Thyroid gland (tissue), 4 donors: ENCODE results near the gene NBEAL2. TPM values are rescaled to one million over a fixed set of nuclear protein-coding genes. Genes with fewer than 3 reads are reported as not detected.
A peak's percentile ranks its signal among the peaks of the same experiment; 100 is the strongest.

Experiments used
- DNase-seq, 2 donors: peaks; one replicate each; pipeline ENCODE4 v3.0.0-alpha.2; 2019
- H3K27ac ChIP-seq, 3 donors: fragments of 200-600 bp; sonication (generic); 1 replicate in 2 of 3; 2 replicates in 1 of 3; pipeline ENCODE4 v1.5.1; 2016 to 2019; ENCODE audit warnings: mild to moderate bottlenecking in 1 of 3, moderate library complexity in 1 of 3
- H3K27me3 ChIP-seq: fragments of 200-600 bp; sonication (generic); one replicate; pipeline ENCODE4 v1.5.1; 2019
- H3K36me3 ChIP-seq, 2 donors: fragments of 200-600 bp; sonication (generic); one replicate each; pipeline ENCODE4 v1.5.1; 2016 to 2019
- H3K4me1 ChIP-seq, 2 donors: fragments of 200-600 bp; sonication (generic); one replicate each; pipeline ENCODE4 v1.5.1; 2017 to 2019
- H3K4me3 ChIP-seq, 3 donors: fragments of 200-600 bp; sonication (generic); replicated peaks in 1 of 3; 1 replicate in 2 of 3; 2 replicates in 1 of 3; pipeline ENCODE4 v1.5.1; 2016; ENCODE audit warnings: mild to moderate bottlenecking in 1 of 3
- H3K9me3 ChIP-seq: fragments of 200-600 bp; sonication (generic); one replicate; pipeline ENCODE4 v1.5.1; 2017
- POLR2A ChIP-seq, 2 donors: fragments of 450-650 bp; IDR thresholded peaks; one replicate each; pipeline ENCODE4 v1.6.1; 2017; ENCODE audit warnings: antibody characterized with exemption in 2 of 2, mild to moderate bottlenecking in 2 of 2, moderate library complexity in 1 of 2
- WGBS, 2 donors: methylation state at CpG; one replicate each; pipeline ENCODE4 v1.1.5; 2017; 5-methylcytosine and 5-hydroxymethylcytosine counted together
- intact Hi-C: fragments of 100-400 bp; cut with DNase I; formaldehyde crosslinking; loops from one replicate; pipeline ENCODE4 v1.15.1; 2023
- total RNA-seq, 4 donors: library from RNA; depleted of rRNA; stranded (reverse); fragments of >200 nt; gene quantifications; one replicate each; pipeline ENCODE4 v1.2.3, GENCODE V29; 2016
- TF ChIP-seq, protein P1 (sequence below), 6 experiments: fragments of 200-600 bp in 3 of 6; fragments of 450-650 bp in 3 of 6; sonication (generic) in 3 of 6; IDR thresholded peaks; one replicate each; pipeline ENCODE4 v1.5.1; 2016 to 2019; ENCODE audit warnings: antibody characterized with exemption in 6 of 6, mild to moderate bottlenecking in 2 of 6, inconsistent platforms in 1 of 6, moderate library complexity in 1 of 6

NBEAL2 gene
- total RNA-seq, 4 donors from 2014 or later = 19.4 to 38.6 (median 27.5) TPM

- no peaks in the 10 kb centered on the region for H3K36me3 ChIP-seq
- peaks cover 71 to 85% of the 10 kb centered on the region in 2 donors for H3K4me1 ChIP-seq
- peak; percentile 79 to 82 for DNase-seq
- no peak overlapping the region for H3K4me3 ChIP-seq
- peak overlapping the region; percentile 74 to 87 (median 78) for H3K27ac ChIP-seq
- intact Hi-C loops = loop anchor here (5.0 kb wide), 1 partner anchor 38 kb away; no protein-coding TSS in a partner anchor
- WGBS, 2 donors = 49 to 53% methylated on average over 6 of the region's 6 CpGs
- H3K9me3 ChIP-seq = no peaks in the 10 kb centered on the region
- H3K27me3 ChIP-seq = no peaks in the 10 kb centered on the region
- TF ChIP-seq POLR2A (IDR thresholded peaks at IDR 0.05) = peak in 1 of 2 donors; percentile 41
- TF ChIP-seq, protein P1, sequence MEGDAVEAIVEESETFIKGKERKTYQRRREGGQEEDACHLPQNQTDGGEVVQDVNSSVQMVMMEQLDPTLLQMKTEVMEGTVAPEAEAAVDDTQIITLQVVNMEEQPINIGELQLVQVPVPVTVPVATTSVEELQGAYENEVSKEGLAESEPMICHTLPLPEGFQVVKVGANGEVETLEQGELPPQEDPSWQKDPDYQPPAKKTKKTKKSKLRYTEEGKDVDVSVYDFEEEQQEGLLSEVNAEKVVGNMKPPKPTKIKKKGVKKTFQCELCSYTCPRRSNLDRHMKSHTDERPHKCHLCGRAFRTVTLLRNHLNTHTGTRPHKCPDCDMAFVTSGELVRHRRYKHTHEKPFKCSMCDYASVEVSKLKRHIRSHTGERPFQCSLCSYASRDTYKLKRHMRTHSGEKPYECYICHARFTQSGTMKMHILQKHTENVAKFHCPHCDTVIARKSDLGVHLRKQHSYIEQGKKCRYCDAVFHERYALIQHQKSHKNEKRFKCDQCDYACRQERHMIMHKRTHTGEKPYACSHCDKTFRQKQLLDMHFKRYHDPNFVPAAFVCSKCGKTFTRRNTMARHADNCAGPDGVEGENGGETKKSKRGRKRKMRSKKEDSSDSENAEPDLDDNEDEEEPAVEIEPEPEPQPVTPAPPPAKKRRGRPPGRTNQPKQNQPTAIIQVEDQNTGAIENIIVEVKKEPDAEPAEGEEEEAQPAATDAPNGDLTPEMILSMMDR (IDR thresholded peaks at IDR 0.05) = no peak
Observed at GRCh38 chr3:46965151-46965550, 14.3 kb upstream of the NBEAL2 start.

DNA sequence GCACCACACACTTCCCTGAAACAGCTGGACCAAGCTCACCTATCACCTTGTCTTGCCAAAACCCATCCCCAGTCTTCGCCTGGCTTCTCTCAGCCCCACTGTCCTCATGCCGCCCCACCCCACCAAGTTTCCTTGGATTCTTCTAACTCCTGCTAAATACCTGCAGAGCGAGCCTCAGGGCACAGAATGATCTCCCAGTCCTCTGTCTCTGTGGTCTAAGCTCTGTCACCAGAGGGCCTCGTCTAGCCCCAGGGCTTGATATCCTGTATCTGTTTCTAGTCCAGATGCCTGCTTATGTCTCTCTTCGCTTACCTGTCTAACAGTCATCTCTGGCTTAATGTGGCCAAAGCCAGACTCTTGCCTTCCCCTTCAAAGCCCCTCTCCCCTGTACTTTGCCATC is 12.7 kb upstream of the NBEAL2 start:
- DNase-seq = no peak
- Histone ChIP-seq H3K27me3 (no peaks in the 10 kb centered on the region), H3K36me3 (no peaks in the 10 kb centered on the region), H3K27ac (peak overlapping the region; percentile 74 to 87 (median 78)), H3K4me3 (no peak overlapping the region), H3K4me1 (peaks cover 65 to 85% of the 10 kb centered on the region in 2 donors), H3K9me3 (no peaks in the 10 kb centered on the region)
- 78 to 85% methylated on average over 5 of the region's 5 CpGs for WGBS, 2 donors
- intact Hi-C loops = loop anchor here (5.0 kb wide), 1 partner anchor 40 kb away; no protein-coding TSS in a partner anchor
- TF ChIP-seq, protein P1 (IDR thresholded peaks at IDR 0.05) = no peak
- TF ChIP-seq POLR2A (IDR thresholded peaks at IDR 0.05) = no peak

DNA sequence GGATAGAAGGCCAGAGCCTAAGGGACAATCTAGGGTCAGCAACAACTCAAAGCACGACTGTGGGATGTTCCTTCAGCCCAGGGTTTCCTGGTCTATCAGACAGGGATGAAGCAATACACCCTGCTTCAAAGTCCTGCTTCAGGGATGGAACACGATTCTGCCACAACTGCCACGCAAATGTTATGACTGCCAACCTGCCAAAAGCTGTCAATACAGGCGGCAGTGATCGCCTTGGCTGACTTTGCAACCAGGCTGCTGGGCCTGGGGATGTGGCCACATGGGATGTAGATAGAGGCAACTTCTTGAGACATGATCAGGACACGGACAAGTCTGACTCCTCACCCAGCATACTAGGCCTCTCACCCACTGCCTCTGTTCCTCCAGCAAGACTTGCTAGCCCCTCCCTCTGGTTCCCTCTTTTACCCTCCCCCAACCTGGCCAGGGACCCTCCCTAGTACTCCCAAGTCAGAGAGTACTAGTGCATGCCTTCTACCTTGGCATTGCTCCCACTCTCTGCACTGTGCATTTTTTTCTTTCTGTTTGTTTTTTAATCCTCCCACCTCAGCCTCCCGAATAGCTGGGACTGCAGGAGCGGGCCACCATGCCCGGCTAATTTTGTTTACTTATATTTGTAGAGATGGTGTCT is 10.6 kb upstream of the NBEAL2 start:
- no peak for DNase-seq
- Histone ChIP-seq H3K4me1 (peaks cover 56 to 77% of the 10 kb centered on the region in 2 donors), H3K27me3 (no peaks in the 10 kb centered on the region), H3K27ac (peak overlapping the region in 1 of 3 donors; percentile 87), H3K36me3 (no peaks in the 10 kb centered on the region), H3K9me3 (no peaks in the 10 kb centered on the region), H3K4me3 (no peak overlapping the region)
- 47 to 55% methylated on average over 8 to 9 of the region's 9 CpGs for WGBS, 2 donors
- TF ChIP-seq, protein P1 (IDR thresholded peaks at IDR 0.05) = no peak
- no peak for TF ChIP-seq POLR2A (IDR thresholded peaks at IDR 0.05)
- intact Hi-C loops = loop anchor here (5.0 kb wide), 1 partner anchor 42 kb away; no protein-coding TSS in a partner anchor

GRCh38 chr3:46970391-46971091 is 8.9 kb upstream of the NBEAL2 start:
- no peaks in the 10 kb centered on the region for H3K27me3 ChIP-seq
- peaks cover 56 to 76% of the 10 kb centered on the region in 2 donors for H3K4me1 ChIP-seq
- no peak for TF ChIP-seq POLR2A (IDR thresholded peaks at IDR 0.05)
- TF ChIP-seq, protein P1 (IDR thresholded peaks at IDR 0.05) = no peak
- DNase-seq = no peak
- WGBS, 2 donors = 34 to 61% methylated on average over 3 of the region's 3 CpGs
- intact Hi-C loops = no loop called here
- H3K9me3 ChIP-seq = no peaks in the 10 kb centered on the region
- no peaks in the 10 kb centered on the region for H3K36me3 ChIP-seq
- no peak overlapping the region for H3K4me3 ChIP-seq
- peak overlapping the region; percentile 12 to 65 (median 26) for H3K27ac ChIP-seq

DNA sequence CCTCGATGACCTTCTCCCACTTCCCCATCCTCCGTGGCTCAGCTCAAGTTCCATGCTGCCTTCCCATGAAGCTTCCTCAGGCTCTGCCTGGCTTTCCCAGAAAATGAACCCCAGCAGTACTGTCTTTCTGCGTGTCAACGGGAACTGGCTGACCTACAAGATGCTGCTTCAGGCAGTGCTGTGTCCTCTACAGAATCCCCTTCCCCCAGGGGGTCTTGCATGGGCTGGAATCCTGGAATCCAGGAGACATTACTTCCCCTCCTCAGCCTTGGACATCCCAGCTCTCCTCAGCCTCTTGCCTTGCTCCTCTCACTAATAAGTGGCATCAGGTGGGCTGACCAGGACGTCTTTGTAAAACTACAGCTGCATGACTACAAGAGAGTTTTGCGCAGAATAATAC is 8.3 kb upstream of the NBEAL2 start:
- H3K4me3 ChIP-seq = no peak overlapping the region
- intact Hi-C loops = no loop called here
- peak overlapping the region in 2 of 3 donors; percentile 12 to 65 for H3K27ac ChIP-seq
- peaks cover 54 to 71% of the 10 kb centered on the region in 2 donors for H3K4me1 ChIP-seq
- H3K27me3 ChIP-seq = no peaks in the 10 kb centered on the region
- 65 to 74% methylated on average over 6 of the region's 6 CpGs for WGBS, 2 donors
- DNase-seq = no peak
- no peak for TF ChIP-seq POLR2A (IDR thresholded peaks at IDR 0.05)
- TF ChIP-seq, protein P1 (IDR thresholded peaks at IDR 0.05) = no peak
- H3K36me3 ChIP-seq = no peaks in the 10 kb centered on the region
- no peaks in the 10 kb centered on the region for H3K9me3 ChIP-seq
